ENCODE data around the gene CAPN6. TPM values are rescaled to one million over a fixed set of nuclear protein-coding genes. Genes with fewer than 3 reads are reported as not detected.

The CAPN6 gene
- total and polyA plus RNA-seq, 2 donors (not counting 3 experiments of a cell fraction or from before 2014, with no cell fraction given): not detected

DNA sequence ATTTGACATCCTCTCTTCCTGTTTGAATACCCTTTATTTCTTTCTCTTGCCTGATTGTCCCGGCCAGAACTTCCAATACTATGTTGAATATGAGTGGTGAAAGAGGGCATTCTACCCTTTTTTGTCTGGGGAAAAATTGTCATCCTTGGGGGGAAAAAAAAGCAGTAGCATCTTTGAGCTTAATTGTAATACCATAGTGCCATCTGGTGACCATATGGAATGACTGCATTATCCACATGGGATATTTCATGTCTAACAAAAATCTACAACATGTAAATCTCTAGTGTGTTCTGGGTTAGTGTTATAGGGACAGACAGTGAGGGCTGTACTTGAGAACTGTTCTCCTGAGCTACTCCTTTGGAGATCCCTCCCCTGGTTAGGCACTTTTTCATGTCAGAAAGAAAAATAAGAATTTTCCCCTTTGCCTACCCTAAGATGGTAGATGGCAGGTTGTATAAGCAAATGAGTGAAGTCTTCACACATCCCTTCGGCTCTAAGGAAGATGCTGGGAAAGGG, 26.0 kb downstream of the CAPN6 start:
- BruUV-seq (replicated peaks): no TSS peak
- FAIRE-seq (peak; percentile 60), DNase-seq (ENCODE audit: low read depth, low spot score) (no peak)
- Histone ChIP-seq H3K79me2 (ENCODE audit: control insufficient read depth, insufficient read depth, low read length) (no peaks in the 10 kb centered on the region), H3K9ac (replicated peaks; ENCODE audit: extremely low read depth, insufficient read depth, low read length) (no peak overlapping the region), H3K4me2 (ENCODE audit: insufficient read depth, low read length) (no peak overlapping the region), H2AFZ (ENCODE audit: low read depth, low read length) (no peak overlapping the region), H4K20me1 (replicated peaks; ENCODE audit: control insufficient read depth, extremely low read depth, insufficient read depth, low read length) (no peaks in the 10 kb centered on the region), H3K27me3 (ENCODE audit: control insufficient read depth in 2 of 2, insufficient read depth in 2 of 2, low read length in 2 of 2) (no peaks in the 10 kb centered on the region), H3K9me3 (replicated peaks; ENCODE audit: control insufficient read depth, insufficient read depth, low read length) (no peaks in the 10 kb centered on the region), H3K36me3 (ENCODE audit: control insufficient read depth in 2 of 2, extremely low read depth in 1 of 2, insufficient read depth in 2 of 2, low read length in 2 of 2) (no peaks in the 10 kb centered on the region), H3K27ac (ENCODE audit: insufficient read depth, low read depth, low read length) (no peak overlapping the region), H3K4me3 (replicated peaks in 1 of 3; ENCODE audit: insufficient read depth in 1 of 3, low read depth in 1 of 3, low read length in 3 of 3) (no peak overlapping the region), H3K9me1 (replicated peaks; ENCODE audit: control insufficient read depth, extremely low read depth, insufficient read depth, low read length) (no peaks in the 10 kb centered on the region), H3K4me1 (ENCODE audit: control insufficient read depth, extremely low read depth, insufficient read depth, low read length) (no peaks in the 10 kb centered on the region)
- TF ChIP-seq POLR2AphosphoS5 (IDR thresholded peaks at IDR 0.05; ENCODE audit: insufficient read depth, low read depth, low read length) (no peak), FOS (IDR thresholded peaks at IDR 0.05; ENCODE audit: borderline replicate concordance, insufficient read depth, low read length) (no peak)
- CTCF ChIA-PET: no interaction called here
- intact Hi-C loops (cut with micrococcal nuclease): loop anchor here (10.0 kb wide), 1 partner anchor 389 kb away; no protein-coding TSS in a partner anchor
- dilution Hi-C loops (cut with MboI; ENCODE audit: extremely low pct_ligation_motif_present, low sequenced_read_pairs): no loop called here
- POLR2A ChIA-PET: no interaction called here

DNA sequence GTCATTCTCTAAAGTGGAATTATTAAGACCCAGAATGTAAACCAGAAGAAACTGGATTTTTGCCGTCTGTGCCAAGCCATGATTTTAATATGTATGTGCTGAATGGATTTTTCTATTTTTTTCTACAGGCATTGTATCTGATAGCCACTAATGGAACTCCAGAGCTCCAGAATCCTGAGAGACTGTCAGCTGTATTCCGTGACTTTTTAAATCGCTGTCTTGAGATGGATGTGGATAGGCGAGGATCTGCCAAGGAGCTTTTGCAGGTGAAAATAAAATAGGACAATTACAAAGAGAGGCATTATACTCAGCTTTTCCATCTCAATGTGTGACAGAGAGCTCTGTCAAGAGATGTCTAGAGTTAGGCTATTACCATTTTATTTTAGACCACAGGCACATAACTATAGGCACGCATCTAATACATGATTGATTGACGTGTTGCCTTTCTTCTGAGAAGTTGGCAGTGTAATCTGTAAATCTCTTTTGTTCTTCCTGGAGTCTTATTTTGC, 53.9 kb downstream of the CAPN6 start:
- FAIRE-seq: no peak

More for the DNA sequence above, 53.9 kb downstream of the CAPN6 start:
- no peak overlapping the region for H2AFZ ChIP-seq (ENCODE audit: low read depth, low read length)
- H3K9ac ChIP-seq (replicated peaks; ENCODE audit: extremely low read depth, insufficient read depth, low read length): no peak overlapping the region
- no peaks in the 10 kb centered on the region for H3K79me2 ChIP-seq (ENCODE audit: control insufficient read depth, insufficient read depth, low read length)
- no peak overlapping the region for H3K4me3 ChIP-seq (replicated peaks in 1 of 3; ENCODE audit: insufficient read depth in 1 of 3, low read depth in 1 of 3, low read length in 3 of 3)
- ChIA-PET POLR2A (no interaction called here), CTCF (no interaction called here)
- no peak overlapping the region for H3K27ac ChIP-seq (ENCODE audit: insufficient read depth, low read depth, low read length)
- H3K4me1 ChIP-seq (ENCODE audit: control insufficient read depth, extremely low read depth, insufficient read depth, low read length): no peaks in the 10 kb centered on the region
- no peaks in the 10 kb centered on the region for H3K9me1 ChIP-seq (replicated peaks; ENCODE audit: control insufficient read depth, extremely low read depth, insufficient read depth, low read length)
- no TSS peak for BruUV-seq (replicated peaks)
- no peaks in the 10 kb centered on the region for H3K36me3 ChIP-seq (ENCODE audit: control insufficient read depth in 2 of 2, extremely low read depth in 1 of 2, insufficient read depth in 2 of 2, low read length in 2 of 2)
- H3K4me2 ChIP-seq (ENCODE audit: insufficient read depth, low read length): no peak overlapping the region
- dilution Hi-C loops (cut with MboI; ENCODE audit: extremely low pct_ligation_motif_present, low sequenced_read_pairs) (no loop called here), intact Hi-C loops (cut with micrococcal nuclease) (no loop called here)
- H3K9me3 ChIP-seq (replicated peaks; ENCODE audit: control insufficient read depth, insufficient read depth, low read length): no peaks in the 10 kb centered on the region
- TF ChIP-seq POLR2A (IDR thresholded peaks at IDR 0.05; ENCODE audit: low read depth, low read length): no peak
- TF ChIP-seq, protein P1, sequence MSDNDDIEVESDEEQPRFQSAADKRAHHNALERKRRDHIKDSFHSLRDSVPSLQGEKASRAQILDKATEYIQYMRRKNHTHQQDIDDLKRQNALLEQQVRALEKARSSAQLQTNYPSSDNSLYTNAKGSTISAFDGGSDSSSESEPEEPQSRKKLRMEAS (IDR thresholded peaks at IDR 0.05; ENCODE audit: insufficient read depth, insufficient read length): no peak
- no peak for TF ChIP-seq EZH2 (IDR thresholded peaks at IDR 0.05; ENCODE audit: borderline replicate concordance, low read depth, low read length, severe bottlenecking)
- TF ChIP-seq GATA2 (IDR thresholded peaks at IDR 0.05; ENCODE audit: insufficient read depth, insufficient read length, low read depth, low read length): no peak
- TF ChIP-seq MYC (IDR thresholded peaks at IDR 0.05; ENCODE audit: low read depth, low read length): no peak
- TF ChIP-seq, protein P2, sequence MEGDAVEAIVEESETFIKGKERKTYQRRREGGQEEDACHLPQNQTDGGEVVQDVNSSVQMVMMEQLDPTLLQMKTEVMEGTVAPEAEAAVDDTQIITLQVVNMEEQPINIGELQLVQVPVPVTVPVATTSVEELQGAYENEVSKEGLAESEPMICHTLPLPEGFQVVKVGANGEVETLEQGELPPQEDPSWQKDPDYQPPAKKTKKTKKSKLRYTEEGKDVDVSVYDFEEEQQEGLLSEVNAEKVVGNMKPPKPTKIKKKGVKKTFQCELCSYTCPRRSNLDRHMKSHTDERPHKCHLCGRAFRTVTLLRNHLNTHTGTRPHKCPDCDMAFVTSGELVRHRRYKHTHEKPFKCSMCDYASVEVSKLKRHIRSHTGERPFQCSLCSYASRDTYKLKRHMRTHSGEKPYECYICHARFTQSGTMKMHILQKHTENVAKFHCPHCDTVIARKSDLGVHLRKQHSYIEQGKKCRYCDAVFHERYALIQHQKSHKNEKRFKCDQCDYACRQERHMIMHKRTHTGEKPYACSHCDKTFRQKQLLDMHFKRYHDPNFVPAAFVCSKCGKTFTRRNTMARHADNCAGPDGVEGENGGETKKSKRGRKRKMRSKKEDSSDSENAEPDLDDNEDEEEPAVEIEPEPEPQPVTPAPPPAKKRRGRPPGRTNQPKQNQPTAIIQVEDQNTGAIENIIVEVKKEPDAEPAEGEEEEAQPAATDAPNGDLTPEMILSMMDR (IDR thresholded peaks at IDR 0.05; ENCODE audit: extremely low read depth in 1 of 2, insufficient read depth in 1 of 2, low read depth in 1 of 2, low read length in 2 of 2): no peak
- no peak for TF ChIP-seq JUN (IDR thresholded peaks at IDR 0.05; ENCODE audit: borderline replicate concordance, insufficient read depth, insufficient read length, low read depth)
- TF ChIP-seq FOS (IDR thresholded peaks at IDR 0.05; ENCODE audit: borderline replicate concordance, insufficient read depth, low read length): no peak
- H4K20me1 ChIP-seq (replicated peaks; ENCODE audit: control insufficient read depth, extremely low read depth, insufficient read depth, low read length): no peaks in the 10 kb centered on the region
- DNase-seq (ENCODE audit: low read depth, low spot score): no peak
- no peaks in the 10 kb centered on the region for H3K27me3 ChIP-seq (ENCODE audit: control insufficient read depth in 2 of 2, insufficient read depth in 2 of 2, low read length in 2 of 2)

Data from endothelial cell of umbilical vein (primary cell).